WERI-Rb-1 (cell line): ENCODE data around the gene CTSZ.
"Not testable (repeated sequence)": the region's sequence is repeated elsewhere in the genome, so short reads cannot be mapped to it uniquely, and the experiment has no call there.

Experiments
- DNase-seq: peaks from one replicate; pipeline ENCODE4 v3.0.0-alpha.2; 2020
- H3K27ac ChIP-seq: fragments of 250-450 bp; sonication (Bioruptor Pico); 2 replicates; pipeline ENCODE4 v1.5.1; 2020; ENCODE audit warnings: mild to moderate bottlenecking, moderate library complexity
- H3K27me3 ChIP-seq: fragments of 250-450 bp; sonication (Bioruptor Pico); 2 replicates; pipeline ENCODE4 v1.5.1; 2021; ENCODE audit warnings: mild to moderate bottlenecking, low read depth, moderate library complexity; ENCODE audit not compliant: insufficient read depth, severe bottlenecking
- H3K36me3 ChIP-seq: fragments of 250-450 bp; sonication (Bioruptor Pico); 2 replicates; pipeline ENCODE4 v1.5.1; 2020; ENCODE audit warnings: mild to moderate bottlenecking, moderate library complexity
- H3K4me3 ChIP-seq: 2 replicates; pipeline ENCODE4 v1.5.1; 2011; ENCODE audit warnings: low read depth, mild to moderate bottlenecking, control low read depth, low read length
- H3K9me3 ChIP-seq: fragments of 250-450 bp; sonication (Bioruptor Pico); 2 replicates; pipeline ENCODE4 v1.5.1; 2021; ENCODE audit warnings: mild to moderate bottlenecking, moderate library complexity; ENCODE audit not compliant: severe bottlenecking
- TF ChIP-seq, protein P1 (sequence below): IDR thresholded peaks from 2 replicates; pipeline ENCODE4 v1.5.1; 2011; ENCODE audit warnings: low read depth, mild to moderate bottlenecking, control low read depth, inconsistent platforms, low read length

Gene CTSZ

DNA sequence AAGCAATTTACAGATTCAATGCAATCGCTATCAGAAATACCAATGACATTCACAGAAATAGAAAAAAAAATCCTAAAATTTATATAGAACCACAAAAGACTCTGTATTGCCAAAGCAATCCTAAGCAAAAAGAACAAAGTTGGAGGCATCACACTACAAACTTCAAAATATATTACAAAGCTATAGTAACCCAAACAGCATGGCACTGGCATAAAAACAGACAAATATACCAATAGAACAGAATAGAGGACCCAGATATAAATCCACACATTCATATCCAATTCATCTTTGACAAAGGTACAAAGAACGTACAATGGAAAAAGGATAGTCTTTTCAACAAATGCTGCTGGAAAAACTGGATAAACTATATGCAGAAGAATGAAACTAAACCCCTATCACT, 37.6 kb downstream of the CTSZ start:
- peaks cover 5% of the 10 kb centered on the region for H3K9me3 ChIP-seq
- no peaks in the 10 kb centered on the region for H3K27me3 ChIP-seq
- no peak overlapping the region for H3K4me3 ChIP-seq
- TF ChIP-seq, protein P1, sequence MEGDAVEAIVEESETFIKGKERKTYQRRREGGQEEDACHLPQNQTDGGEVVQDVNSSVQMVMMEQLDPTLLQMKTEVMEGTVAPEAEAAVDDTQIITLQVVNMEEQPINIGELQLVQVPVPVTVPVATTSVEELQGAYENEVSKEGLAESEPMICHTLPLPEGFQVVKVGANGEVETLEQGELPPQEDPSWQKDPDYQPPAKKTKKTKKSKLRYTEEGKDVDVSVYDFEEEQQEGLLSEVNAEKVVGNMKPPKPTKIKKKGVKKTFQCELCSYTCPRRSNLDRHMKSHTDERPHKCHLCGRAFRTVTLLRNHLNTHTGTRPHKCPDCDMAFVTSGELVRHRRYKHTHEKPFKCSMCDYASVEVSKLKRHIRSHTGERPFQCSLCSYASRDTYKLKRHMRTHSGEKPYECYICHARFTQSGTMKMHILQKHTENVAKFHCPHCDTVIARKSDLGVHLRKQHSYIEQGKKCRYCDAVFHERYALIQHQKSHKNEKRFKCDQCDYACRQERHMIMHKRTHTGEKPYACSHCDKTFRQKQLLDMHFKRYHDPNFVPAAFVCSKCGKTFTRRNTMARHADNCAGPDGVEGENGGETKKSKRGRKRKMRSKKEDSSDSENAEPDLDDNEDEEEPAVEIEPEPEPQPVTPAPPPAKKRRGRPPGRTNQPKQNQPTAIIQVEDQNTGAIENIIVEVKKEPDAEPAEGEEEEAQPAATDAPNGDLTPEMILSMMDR: no peak
- DNase-seq: no peak
- no peak overlapping the region for H3K27ac ChIP-seq
- no peaks in the 10 kb centered on the region for H3K36me3 ChIP-seq

DNA sequence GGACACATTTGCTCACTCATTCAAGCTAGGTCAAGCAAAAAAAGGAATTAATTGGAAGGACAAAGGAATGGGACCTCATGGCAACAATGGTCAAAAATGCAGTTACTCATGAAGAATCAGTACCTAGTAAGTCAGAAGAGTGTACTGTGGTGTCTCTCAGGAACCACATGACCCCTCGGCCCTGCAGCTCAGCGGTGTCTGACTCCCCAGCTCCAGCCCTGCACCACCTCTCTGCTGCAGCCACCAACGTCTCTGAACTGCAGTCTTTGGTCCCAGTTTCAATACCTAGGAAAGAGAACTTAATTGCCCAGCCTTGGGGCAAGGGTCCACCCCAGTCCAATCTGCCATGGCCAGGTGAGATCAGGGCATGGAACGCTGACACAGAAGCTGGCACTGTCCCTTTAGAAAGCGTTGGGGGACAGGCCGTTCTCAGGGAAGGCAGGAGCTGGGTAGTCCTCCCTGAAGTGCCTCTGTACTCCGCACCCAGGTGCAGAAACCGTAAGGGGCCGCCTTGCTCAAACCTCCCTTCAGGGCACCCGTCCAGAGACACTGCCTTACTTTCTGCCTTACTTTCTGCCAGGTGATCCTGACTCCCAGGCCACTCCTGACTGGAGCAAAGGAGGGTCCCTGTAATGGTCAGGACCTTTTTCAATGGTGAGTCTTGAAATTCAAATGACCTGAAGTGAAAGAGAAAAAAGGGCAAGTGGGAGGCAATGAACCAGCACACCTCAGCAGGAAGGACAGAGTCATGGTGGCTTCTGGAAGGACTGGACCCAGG, 39.2 kb downstream of the CTSZ start:
- peaks cover 5% of the 10 kb centered on the region for H3K9me3 ChIP-seq
- no peaks in the 10 kb centered on the region for H3K27me3 ChIP-seq
- no peaks in the 10 kb centered on the region for H3K36me3 ChIP-seq
- TF ChIP-seq, protein P1: no peak
- no peak overlapping the region for H3K4me3 ChIP-seq
- DNase-seq: no peak
- no peak overlapping the region for H3K27ac ChIP-seq

DNA sequence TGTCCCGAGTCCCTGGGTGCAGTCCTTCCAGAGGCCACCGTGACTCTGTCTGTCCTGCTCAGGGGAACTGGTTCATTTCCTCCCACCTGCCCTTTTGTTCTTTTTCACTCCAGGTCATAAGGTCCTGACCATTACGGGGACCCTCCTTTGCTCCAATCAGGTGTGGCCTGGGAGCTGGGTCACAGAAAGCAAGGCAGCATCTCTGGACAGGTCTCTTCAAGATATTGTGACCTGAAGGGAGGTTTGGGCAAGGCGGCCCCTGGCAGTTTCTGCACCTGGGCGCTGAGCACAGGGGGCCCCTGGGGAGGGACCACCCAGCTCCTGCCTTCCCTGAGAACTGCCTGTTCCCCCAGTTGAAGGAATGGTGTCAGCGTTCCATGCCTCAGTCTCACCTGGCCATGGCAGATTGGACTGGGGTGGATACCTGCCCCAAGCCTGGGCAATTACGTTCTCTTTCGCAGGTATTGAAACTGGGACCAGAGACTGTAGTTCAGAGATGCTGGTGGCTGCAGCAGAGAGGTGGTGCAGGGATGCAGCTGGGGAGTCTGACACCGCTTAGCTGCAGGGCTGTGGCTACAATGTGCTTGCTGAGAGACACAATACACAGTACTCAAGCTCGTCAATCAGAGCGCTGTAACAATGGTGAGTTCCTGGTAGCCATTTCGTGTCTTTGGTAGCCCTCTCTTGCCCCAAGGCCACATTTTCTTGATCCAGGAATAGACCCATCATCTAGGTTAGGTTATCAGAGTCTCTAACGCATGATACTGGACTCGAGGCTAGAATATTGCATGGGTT, 41.6 kb downstream of the CTSZ start:
- TF ChIP-seq, protein P1: no peak
- no peaks in the 10 kb centered on the region for H3K36me3 ChIP-seq
- no peak overlapping the region for H3K27ac ChIP-seq
- no peak overlapping the region for H3K4me3 ChIP-seq
- H3K9me3 ChIP-seq: peaks cover 5% of the 10 kb centered on the region
- DNase-seq: no peak
- H3K27me3 ChIP-seq: no peaks in the 10 kb centered on the region

DNA sequence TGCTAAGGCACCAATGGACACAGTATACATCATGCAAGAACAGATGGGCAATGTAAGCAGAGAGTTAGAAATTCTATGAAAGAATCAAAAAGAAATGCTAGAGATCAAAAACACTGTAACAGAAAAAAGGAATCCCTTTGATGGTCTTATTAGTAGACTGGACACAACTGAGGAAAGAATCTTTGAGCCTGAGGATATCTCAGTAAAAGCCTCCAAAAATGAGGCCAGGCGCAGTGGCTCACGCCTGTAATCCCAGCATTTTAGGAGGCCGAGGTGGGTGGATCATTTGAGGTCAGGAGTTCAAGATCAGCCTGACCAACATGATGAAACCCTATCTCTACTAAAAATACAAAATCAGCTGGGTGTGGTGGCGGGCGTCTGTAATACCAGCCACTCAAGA, 43.1 kb downstream of the CTSZ start:
- H3K4me3 ChIP-seq, H3K36me3 ChIP-seq, H3K27me3 ChIP-seq, DNase-seq, H3K9me3 ChIP-seq, H3K27ac ChIP-seq: not testable (repeated sequence)

DNA sequence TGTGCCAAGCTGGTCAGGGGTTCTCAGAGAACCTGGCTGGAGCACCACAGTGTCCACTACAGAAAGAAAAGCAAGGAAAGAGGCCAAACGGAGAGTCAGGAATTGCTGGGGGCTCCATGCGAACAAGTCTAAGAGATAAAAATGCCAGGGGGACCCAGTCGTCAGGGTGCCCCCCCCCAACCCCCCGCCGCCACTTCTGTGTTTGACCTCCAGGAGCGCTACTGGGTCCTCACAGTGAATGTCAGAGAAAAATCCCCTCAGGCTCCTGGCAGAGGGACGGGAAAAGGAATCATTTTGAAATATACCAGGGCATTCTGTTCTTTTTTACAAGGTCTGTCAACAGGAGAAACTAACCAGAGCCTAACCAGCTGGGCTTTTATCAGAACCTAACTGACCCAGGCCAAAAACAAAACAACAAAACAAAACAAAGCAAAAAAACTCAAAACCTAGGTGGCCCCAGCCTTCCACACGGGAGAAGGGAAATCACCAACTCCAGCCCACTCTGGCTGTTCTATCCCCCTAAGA, 43.9 kb downstream of the CTSZ start:
- no peaks in the 10 kb centered on the region for H3K9me3 ChIP-seq
- DNase-seq: no peak
- no peak overlapping the region for H3K27ac ChIP-seq
- H3K4me3 ChIP-seq: no peak overlapping the region
- no peaks in the 10 kb centered on the region for H3K36me3 ChIP-seq
- TF ChIP-seq, protein P1: no peak
- no peaks in the 10 kb centered on the region for H3K27me3 ChIP-seq

DNA sequence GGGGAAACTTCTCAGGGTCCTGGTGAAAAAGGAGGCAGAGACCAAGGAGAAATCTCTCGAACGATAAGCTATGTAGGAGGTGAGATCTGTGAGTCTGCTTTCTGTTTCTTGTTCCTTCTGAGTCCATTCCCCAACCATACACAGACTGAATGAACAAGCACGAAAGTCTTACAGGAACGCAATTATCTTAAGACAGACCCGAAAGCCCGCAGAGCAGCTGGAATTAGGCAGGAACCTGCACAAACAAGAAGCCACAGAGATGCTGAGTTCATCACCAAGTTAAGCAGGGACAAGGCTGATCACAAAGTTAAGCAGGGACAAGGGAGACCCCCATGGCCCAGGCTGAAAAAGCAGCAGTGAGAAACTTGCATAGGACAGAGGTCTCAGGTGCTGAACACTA, 47.4 kb downstream of the CTSZ start:
- TF ChIP-seq, protein P1: no peak
- no peak for DNase-seq
- Histone ChIP-seq H3K4me3 (no peak overlapping the region), H3K27ac (no peak overlapping the region), H3K27me3 (no peaks in the 10 kb centered on the region), H3K9me3 (no peaks in the 10 kb centered on the region), H3K36me3 (no peaks in the 10 kb centered on the region)
